HG03108 (cell line): ENCODE results near the gene TNPO3.

ENCODE experiments used
- ATAC-seq: cut with Tn5 transposase; IDR thresholded peaks from one replicate; pipeline ENCODE4 v1.9.1; 2021; ENCODE audit warnings: moderate library complexity; ENCODE audit not compliant: unreplicated experiment

Gene TNPO3

GRCh38 chr7:128911423-128912031, 143.4 kb downstream of the TNPO3 start:
- ATAC-seq = no peak

GRCh38 chr7:128910569-128910945, 144.4 kb downstream of the TNPO3 start, which contains the start of gene KCP:
KCP (minus strand) TSS chr7:128910709; CDS start chr7:128910676, 33 bp downstream.
- ATAC-seq = no peak

- no peak for ATAC-seq
Measured at GRCh38 chr7:128909625-128910568, 145.0 kb downstream of the TNPO3 start.

- no peak for ATAC-seq
Measured at GRCh38 chr7:128908750-128909624, 145.9 kb downstream of the TNPO3 start.

- no peak for ATAC-seq
Measured at GRCh38 chr7:128906766-128907559, 147.9 kb downstream of the TNPO3 start.

GRCh38 chr7:128906001-128906765, 148.7 kb downstream of the TNPO3 start:
- no peak for ATAC-seq

GRCh38 chr7:128904381-128905197, 150.3 kb downstream of the TNPO3 start:
- peak; percentile 54 for ATAC-seq
